Tibial artery (tissue), 4 donors: ENCODE data around the gene WIPF2.

Experiments used
- DNase-seq, 2 donors: peaks; one replicate each; pipeline ENCODE4 v3.0.0-alpha.2; 2019
- H3K27ac ChIP-seq, 2 donors: fragments of 200-600 bp; sonication (generic) in 1 of 2; 1 replicate in 1 of 2; 2 replicates in 1 of 2; pipeline ENCODE4 v1.5.1; 2018 to 2019; ENCODE audit warnings: mild to moderate bottlenecking in 1 of 2
- H3K27me3 ChIP-seq, 2 donors: fragments of 200-600 bp; sonication (generic) in 1 of 2; one replicate each; pipeline versions ENCODE4 v1.5.1 to v1.6.0; 2016 to 2019
- H3K36me3 ChIP-seq, 3 donors: fragments of 200-600 bp; sonication (generic) in 2 of 3; one replicate each; pipeline ENCODE4 v1.5.1; 2016 to 2019; ENCODE audit warnings: mild to moderate bottlenecking in 2 of 3
- H3K4me1 ChIP-seq, 4 donors: fragments of 200-600 bp; sonication (generic) in 2 of 4; 1 replicate in 3 of 4; 2 replicates in 1 of 4; pipeline ENCODE4 v1.5.1; 2016 to 2019
- H3K4me3 ChIP-seq, 2 donors: fragments of 200-600 bp; sonication (generic) in 1 of 2; 1 replicate in 1 of 2; 2 replicates in 1 of 2; pipeline ENCODE4 v1.5.1; 2018 to 2019; ENCODE audit warnings: mild to moderate bottlenecking in 2 of 2
- H3K9me3 ChIP-seq, 3 donors: fragments of 200-600 bp; sonication (generic) in 1 of 3; one replicate each; pipeline ENCODE4 v1.5.1; 2016 to 2019
- intact Hi-C: fragments of 100-400 bp; cut with DNase I; formaldehyde crosslinking; loops from one replicate; pipeline ENCODE4 v1.15.0; 2023; ENCODE audit warnings: low total_unique reads
- TF ChIP-seq, protein P1 (sequence below), 2 experiments: fragments of 200-600 bp in 1 of 2; fragments of 450-650 bp in 1 of 2; IDR thresholded peaks; one replicate each; pipeline ENCODE4 v1.5.1; 2017 to 2019; ENCODE audit warnings: antibody characterized with exemption in 2 of 2, mild to moderate bottlenecking in 1 of 2, moderate library complexity in 1 of 2

The WIPF2 gene

DNA sequence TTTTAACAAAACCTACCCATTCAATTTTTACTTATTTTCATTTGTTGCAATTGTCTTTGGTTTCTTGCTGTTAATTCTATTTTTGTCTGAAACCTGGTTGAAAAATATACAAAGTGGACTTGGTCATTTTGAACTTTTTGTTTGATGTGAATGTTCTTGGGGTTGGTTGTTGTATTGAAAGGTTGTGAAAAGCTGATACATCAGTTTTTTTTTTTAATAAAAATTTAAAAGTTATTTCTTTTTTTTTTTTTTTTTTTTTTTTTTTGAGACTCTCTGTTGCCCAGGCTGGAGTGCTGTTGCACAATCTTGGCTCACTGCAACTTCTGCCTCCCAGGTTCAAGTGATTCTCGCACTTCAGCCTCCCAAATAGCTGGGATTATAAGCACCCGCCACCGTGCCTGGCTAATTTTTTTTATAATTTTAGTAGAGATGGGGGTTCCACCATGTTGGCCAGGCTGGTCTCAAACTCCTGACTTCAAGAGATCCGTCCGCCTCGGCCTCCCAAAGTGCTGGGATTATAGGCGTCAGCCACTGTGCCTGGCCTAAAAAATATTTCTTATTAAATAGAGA, 28.9 kb downstream of the WIPF2 start:
- Histone ChIP-seq H3K27ac (no peak overlapping the region), H3K4me3 (no peak overlapping the region), H3K4me1 (peaks cover 0 to 24% (median 6%) of the 10 kb centered on the region in 4 donors), H3K27me3 (no peaks in the 10 kb centered on the region), H3K9me3 (no peaks in the 10 kb centered on the region), H3K36me3 (no peaks in the 10 kb centered on the region)
- TF ChIP-seq, protein P1, sequence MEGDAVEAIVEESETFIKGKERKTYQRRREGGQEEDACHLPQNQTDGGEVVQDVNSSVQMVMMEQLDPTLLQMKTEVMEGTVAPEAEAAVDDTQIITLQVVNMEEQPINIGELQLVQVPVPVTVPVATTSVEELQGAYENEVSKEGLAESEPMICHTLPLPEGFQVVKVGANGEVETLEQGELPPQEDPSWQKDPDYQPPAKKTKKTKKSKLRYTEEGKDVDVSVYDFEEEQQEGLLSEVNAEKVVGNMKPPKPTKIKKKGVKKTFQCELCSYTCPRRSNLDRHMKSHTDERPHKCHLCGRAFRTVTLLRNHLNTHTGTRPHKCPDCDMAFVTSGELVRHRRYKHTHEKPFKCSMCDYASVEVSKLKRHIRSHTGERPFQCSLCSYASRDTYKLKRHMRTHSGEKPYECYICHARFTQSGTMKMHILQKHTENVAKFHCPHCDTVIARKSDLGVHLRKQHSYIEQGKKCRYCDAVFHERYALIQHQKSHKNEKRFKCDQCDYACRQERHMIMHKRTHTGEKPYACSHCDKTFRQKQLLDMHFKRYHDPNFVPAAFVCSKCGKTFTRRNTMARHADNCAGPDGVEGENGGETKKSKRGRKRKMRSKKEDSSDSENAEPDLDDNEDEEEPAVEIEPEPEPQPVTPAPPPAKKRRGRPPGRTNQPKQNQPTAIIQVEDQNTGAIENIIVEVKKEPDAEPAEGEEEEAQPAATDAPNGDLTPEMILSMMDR (IDR thresholded peaks at IDR 0.05) = no peak
- DNase-seq = peak in 1 of 2 donors; percentile 57
- intact Hi-C loops = no loop called here

GRCh38 chr17:40248507-40248906, 29.4 kb downstream of the WIPF2 start:
- no peaks in the 10 kb centered on the region for H3K9me3 ChIP-seq
- intact Hi-C loops = no loop called here
- TF ChIP-seq, protein P1 (IDR thresholded peaks at IDR 0.05) = no peak
- no peak overlapping the region for H3K27ac ChIP-seq
- H3K27me3 ChIP-seq = no peaks in the 10 kb centered on the region
- no peaks in the 10 kb centered on the region for H3K36me3 ChIP-seq
- no peak for DNase-seq
- no peak overlapping the region for H3K4me3 ChIP-seq
- H3K4me1 ChIP-seq = peaks cover 0 to 24% (median 6%) of the 10 kb centered on the region in 4 donors

GRCh38 chr17:40251576-40251975, 32.5 kb downstream of the WIPF2 start:
- intact Hi-C loops = no loop called here
- no peaks in the 10 kb centered on the region for H3K9me3 ChIP-seq
- TF ChIP-seq, protein P1 (IDR thresholded peaks at IDR 0.05) = no peak
- H3K4me3 ChIP-seq = no peak overlapping the region
- H3K27me3 ChIP-seq = no peaks in the 10 kb centered on the region
- H3K4me1 ChIP-seq = peaks cover 0 to 14% (median 3%) of the 10 kb centered on the region in 4 donors
- DNase-seq = peak in 1 of 2 donors; percentile 40
- H3K27ac ChIP-seq = no peak overlapping the region
- H3K36me3 ChIP-seq = peaks cover 4% of the 10 kb centered on the region in 3 donors

DNA sequence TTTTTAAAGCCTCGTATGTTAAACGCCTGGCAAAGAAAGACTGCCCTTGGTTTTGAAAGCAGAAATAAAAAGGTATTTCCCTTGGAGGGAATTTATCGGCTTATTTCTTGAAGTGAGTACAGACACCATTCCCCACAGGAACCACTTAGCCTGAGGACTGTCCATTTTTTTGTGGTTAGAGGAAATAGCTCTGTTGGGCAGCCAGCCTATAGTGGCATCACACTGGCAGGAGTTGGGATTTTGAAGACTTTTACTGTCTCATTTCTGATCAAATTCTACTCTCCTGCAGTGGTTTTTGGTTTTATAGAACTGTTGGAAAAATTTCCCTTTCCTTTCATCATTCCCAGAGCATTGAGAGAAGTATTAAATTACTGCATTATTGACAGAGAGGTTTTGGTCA, 34.5 kb downstream of the WIPF2 start:
- H3K27me3 ChIP-seq = no peaks in the 10 kb centered on the region
- no peak overlapping the region for H3K4me3 ChIP-seq
- H3K9me3 ChIP-seq = no peaks in the 10 kb centered on the region
- no peak overlapping the region for H3K27ac ChIP-seq
- TF ChIP-seq, protein P1 (IDR thresholded peaks at IDR 0.05) = no peak
- intact Hi-C loops = no loop called here
- peaks cover 20 to 24% (median 24%) of the 10 kb centered on the region in 3 donors for H3K36me3 ChIP-seq
- no peak for DNase-seq
- peaks cover 0 to 14% (median 3%) of the 10 kb centered on the region in 4 donors for H3K4me1 ChIP-seq

GRCh38 chr17:40259505-40259904, 40.4 kb downstream of the WIPF2 start:
- TF ChIP-seq, protein P1 (IDR thresholded peaks at IDR 0.05) = no peak
- intact Hi-C loops = no loop called here
- no peaks in the 10 kb centered on the region for H3K27me3 ChIP-seq
- H3K27ac ChIP-seq = no peak overlapping the region
- peaks cover 0 to 3% (median 0%) of the 10 kb centered on the region in 4 donors for H3K4me1 ChIP-seq
- H3K4me3 ChIP-seq = no peak overlapping the region
- peaks cover 51 to 80% (median 53%) of the 10 kb centered on the region in 3 donors for H3K36me3 ChIP-seq
- H3K9me3 ChIP-seq = no peaks in the 10 kb centered on the region
- DNase-seq = no peak
